Measurements from ENCODE around the gene THY1.
"Not testable (repeated sequence)": the region's sequence is repeated elsewhere in the genome, so short reads cannot be mapped to it uniquely, and the experiment has no call there.

Gene THY1

GRCh38 chr11:119445379-119445778, 22.4 kb upstream of the THY1 start:
- no peak for DNase-seq

- no peak for DNase-seq
Observed at GRCh38 chr11:119441898-119442243, 18.9 kb upstream of the THY1 start.

DNA sequence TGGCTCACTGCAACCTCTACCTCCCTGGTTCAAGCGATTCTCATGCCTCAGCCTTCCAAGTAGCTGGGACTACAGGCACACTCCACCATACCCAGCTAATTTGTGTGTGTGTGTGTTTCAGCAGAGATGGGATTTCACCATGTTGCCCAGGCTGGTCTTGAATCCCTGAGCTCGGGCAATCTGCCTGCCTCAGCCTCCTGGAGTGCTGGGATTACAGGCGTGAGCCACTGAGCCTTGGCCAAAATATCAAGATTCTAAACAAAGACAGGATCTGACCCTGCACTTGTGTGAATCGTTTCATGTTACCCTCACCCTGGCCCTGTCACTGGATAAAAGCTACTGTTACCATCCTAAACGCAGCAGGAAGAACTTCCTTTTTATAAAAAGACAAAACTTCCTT, 15.6 kb upstream of the THY1 start:
- no peak for DNase-seq

GRCh38 chr11:119437521-119437920, 14.5 kb upstream of the THY1 start:
- not testable (repeated sequence) for DNase-seq

- no peak for DNase-seq
Observed at GRCh38 chr11:119436711-119437110, 13.7 kb upstream of the THY1 start.

GRCh38 chr11:119436093-119436492, 13.1 kb upstream of the THY1 start:
- DNase-seq = no peak

DNA sequence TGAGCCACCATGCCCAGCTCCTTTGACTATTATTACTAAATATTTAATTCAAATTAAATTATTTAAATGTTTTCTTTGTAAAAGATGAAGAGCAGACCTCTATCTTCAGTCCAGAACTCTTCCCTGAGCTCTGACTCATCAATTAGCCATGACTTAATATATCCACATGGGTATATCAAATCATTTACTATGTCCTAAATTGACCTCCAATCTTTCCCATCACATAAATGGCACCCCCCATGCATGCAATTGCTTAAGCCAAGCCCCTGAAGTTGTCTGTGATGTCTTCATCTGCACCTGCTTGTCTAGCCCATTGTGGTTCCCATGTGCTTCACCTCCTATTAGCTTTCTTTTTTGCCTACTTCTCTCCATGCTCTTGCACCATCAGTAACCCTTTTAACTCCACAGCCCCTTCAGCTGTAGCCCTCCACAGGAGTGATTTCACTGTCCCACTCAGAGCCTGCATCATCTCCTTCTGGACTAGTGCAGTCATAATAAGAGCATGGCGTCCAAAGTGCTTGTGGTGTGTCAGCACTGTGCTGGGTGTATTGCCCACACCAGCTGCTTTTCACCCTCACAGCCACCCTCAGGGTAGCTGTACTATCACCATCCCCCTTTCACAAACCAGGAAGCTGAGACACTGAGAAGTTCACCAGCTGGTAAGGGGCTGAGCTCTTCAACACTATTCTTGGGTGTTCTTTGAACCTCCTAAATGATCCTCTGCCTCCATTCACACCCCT, 11.8 kb upstream of the THY1 start:
- DNase-seq = no peak

DNA sequence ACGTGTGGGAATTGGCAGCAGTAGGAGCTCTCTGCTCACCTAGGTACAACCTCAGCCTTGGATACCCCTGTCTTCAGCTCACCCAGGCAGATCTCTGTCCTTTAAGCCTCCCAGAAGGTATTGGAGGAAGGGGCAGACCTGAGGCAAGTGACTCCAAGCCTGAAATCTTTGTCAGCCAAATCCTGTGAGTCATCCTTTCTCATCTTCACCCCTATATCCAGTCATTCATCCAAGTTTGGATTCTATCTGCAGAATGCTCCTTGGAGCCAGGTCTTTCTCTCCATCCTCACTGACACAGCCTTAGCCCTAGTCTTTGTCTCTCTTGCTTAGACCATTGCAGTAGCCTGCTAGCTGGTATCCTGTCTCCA, 10.4 kb upstream of the THY1 start:
- no peak for DNase-seq

DNA sequence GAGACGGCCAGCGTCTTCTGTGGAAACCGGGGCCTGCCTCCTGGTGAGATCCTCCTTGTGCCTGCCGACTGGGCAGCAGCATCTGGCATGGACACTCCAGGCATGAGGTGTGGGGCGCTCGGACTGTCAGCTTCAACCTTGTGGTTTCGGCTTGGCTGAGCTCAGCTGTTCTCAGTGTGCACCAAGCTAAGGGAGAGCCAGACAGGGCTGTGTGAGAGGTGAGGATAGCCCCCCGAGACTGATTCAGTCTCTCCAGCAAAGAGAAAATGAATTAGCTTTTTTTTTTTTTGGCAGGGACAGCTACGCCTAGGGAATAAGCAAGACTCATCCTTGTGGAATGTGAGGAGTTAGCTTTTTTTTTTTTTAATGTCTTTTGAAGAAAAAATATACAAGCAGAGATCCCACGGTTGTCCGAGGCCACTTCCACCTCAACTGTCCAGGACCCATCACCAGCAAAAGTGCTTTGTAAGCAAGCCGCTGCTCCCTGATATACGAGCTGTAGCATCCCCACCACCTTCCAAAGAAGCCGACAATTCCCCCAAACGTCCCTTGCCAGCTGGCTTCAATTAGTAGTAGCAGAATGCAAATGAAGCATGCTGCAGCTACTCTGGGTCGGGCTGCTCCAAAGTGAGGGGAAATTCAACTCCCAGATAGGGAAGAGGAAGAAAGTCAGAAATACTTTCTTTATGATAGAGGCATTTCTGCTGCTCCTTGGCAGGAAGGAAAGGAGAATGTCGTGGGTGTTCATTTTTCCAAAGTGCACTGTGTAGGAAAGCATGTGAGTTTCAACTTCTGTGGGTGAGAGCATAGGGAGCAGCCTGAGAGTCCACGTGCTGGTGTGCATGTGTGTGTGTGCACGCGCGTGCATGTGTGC, 9.7 kb upstream of the THY1 start:
- DNase-seq = no peak

GRCh38 chr11:119431523-119431922, 8.6 kb upstream of the THY1 start:
- DNase-seq = no peak

- no peak for DNase-seq
Observed at GRCh38 chr11:119427279-119427678, 4.3 kb upstream of the THY1 start.

GRCh38 chr11:119426142-119426541, 3.2 kb upstream of the THY1 start:
- no peak for DNase-seq

DNA sequence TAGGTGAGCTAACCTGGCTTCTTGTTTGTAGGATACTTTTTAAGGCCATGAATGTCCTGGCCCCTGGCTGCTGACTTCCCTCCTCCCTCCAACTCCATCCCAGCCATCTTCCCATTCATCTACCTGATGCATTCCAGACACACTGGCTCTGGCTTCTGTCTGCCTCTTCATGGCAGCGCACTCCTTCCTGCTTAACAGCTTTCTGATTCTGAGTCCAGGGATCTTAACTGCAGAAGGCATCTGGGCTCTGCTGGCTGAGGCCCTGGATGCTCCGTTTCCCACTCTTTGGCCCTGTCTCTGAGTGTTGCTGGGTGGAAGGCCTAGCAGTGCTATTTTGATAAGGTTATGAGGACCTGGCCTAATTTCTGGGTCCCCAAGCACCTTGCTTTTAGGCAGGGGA, 1.8 kb upstream of the THY1 start:
- no peak for DNase-seq

- DNase-seq = no peak
Observed at GRCh38 chr11:119424276-119424675, 1.3 kb upstream of the THY1 start.

DNA sequence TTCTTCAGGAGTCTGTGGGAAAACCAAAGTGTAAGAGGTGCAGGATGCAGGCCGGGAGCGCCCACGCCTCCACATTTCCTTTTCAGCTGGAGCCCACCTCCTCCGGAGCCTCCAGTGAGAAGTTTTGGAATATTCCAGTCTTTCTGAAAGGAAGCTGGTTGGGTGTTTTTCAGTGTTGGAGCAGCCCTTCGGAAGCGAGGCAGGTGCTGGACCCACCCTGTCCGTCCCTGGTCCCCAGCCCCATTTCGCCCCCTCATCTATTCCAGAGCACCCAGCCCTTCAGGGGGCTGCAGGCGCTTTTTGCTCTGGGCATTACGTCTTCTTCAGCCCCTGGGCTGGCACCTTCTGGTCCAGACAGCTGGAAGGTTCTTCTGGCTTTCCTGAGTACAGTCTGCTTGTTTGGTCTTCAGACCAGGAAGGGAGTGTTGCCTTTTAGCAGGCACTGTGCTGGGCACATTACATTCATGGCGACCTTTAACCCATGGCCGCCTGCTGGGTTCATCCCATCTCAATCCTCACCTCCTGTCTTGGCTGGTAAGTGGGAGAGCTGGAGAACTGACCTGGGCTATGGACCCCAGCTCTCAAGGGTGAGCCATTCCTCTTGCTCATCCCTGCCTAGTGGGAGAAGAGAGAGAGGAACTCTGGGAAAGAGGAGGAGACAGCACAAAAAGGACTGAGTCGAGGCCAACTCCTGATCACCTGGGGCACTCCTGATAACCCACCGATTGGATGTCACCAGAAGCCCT, 710 bp upstream of the THY1 start:
- DNase-seq = no peak

- DNase-seq = no peak
Observed at GRCh38 chr11:119421941-119422808, 797 bp downstream of the THY1 start.

GRCh38 chr11:119421351-119421750, 1.6 kb downstream of the THY1 start:
- no peak for DNase-seq

DNA sequence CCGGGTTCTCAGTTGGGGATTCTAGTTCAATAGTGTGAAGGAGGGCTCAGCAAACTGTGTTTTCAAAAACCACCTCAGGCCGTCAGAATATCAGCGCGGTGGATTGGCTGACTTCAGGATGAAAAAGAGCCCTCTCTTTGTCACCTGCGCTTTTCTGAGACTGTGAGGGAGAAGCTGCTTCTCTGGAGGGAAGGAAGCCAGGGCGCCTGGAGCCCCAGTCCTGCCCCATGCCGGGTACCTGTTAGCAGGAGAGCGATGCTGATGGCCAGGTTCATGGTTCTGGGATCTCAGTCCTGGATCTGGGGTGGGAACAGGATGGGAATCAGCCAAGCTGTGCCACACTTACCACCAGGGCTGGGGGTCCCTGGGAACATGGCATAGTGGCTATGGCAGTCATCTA, 2.3 kb downstream of the THY1 start:
- DNase-seq = no peak

GRCh38 chr11:119419834-119420492, 3.0 kb downstream of the THY1 start:
- no peak for DNase-seq

GRCh38 chr11:119419246-119419645, 3.7 kb downstream of the THY1 start:
- DNase-seq = no peak

DNA sequence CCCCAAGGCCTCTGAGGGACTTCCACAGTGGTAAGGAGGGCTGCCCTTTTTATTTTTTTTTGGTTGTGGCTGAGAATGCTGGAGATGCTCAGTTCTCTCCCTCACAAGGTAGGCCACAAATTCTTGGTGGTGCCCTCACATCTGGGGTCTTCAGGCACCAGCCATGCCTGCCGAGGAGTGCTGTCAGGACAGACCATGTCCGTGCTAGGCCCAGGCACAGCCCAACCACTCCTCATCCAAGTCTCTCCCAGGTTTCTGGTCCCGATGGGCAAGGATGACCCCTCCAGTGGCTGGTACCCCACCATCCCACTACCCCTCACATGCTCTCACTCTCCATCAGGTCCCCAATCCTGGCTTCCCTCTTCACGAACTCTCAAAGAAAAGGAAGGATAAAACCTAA, 4.2 kb downstream of the THY1 start:
- no peak for DNase-seq

All from activated CD4-positive, alpha-beta T cell treated with anti-CD3 and anti-CD28 coated beads for 4 hours (primary cell).